Ishikawa (cell line): ENCODE results near the gene NANS.

ENCODE experiments used
- FOXM1 ChIP-seq: IDR thresholded peaks from 2 replicates; pipeline ENCODE4 v1.6.1; 2012; ENCODE audit warnings: low read depth, borderline replicate concordance
- ZBTB7A ChIP-seq: IDR thresholded peaks from 2 replicates; pipeline ENCODE4 v1.6.1; 2012; ENCODE audit warnings: low read depth

DNA sequence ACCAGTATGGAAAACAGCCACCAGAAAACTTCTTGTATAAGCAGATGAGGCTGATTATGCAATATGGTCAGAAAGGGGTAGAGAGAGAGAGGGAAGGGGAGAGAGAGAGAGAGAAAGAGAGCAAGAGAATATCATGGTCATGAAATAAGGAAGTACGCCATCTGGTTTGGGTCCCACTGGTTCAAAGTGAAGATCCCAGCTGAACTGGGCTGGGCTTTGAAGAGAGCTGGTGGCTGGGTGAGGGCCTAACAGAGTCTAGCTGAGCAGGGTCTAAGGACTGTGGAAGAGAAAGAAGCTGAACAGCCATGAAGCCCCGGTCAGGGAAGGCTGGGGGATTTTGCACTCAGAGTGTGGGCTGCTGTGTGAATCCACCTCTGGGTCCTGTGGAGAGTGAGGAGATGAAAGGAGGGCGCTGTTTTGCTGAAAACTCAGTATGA, 47.9 kb downstream of the NANS start:
- TF ChIP-seq FOXM1 = no peak
- TF ChIP-seq ZBTB7A = no peak
